PC-9 (cell line): ENCODE data around the gene SCYGR4.

ENCODE experiments used
- CTCF ChIP-seq: fragments of 200-600 bp; sonication (generic); conservative IDR thresholded peaks from 2 replicates; pipeline ENCODE4 v1.6.1; 2017; ENCODE audit warnings: mixed run types, antibody characterized with exemption, mild to moderate bottlenecking, moderate library complexity
- EZH2 ChIP-seq: fragments of 200-600 bp; sonication (generic); IDR thresholded peaks from 2 replicates; pipeline ENCODE4 v1.8.0; 2017; ENCODE audit warnings: antibody characterized with exemption, low read depth

GRCh38 chr2:227614740-227615139 lies 2.6 kb upstream of the SCYGR4 start, which contains the start of gene SCYGR3:
- no peak for TF ChIP-seq CTCF
- TF ChIP-seq EZH2 = no peak
